ENCODE results near the gene ADAMTSL2.

- no peak for TF ChIP-seq YY1 (IDR thresholded peaks at IDR 0.05; ENCODE audit: low read depth)
- no peak for TF ChIP-seq MAX (IDR thresholded peaks at IDR 0.05)
- no peak for TF ChIP-seq FOXM1 (IDR thresholded peaks at IDR 0.05; ENCODE audit: borderline replicate concordance, low read depth)
- no peak for TF ChIP-seq CEBPB (IDR thresholded peaks at IDR 0.05)
- no peak for TF ChIP-seq REST (IDR thresholded peaks at IDR 0.05; ENCODE audit: low read depth)
- TF ChIP-seq RAD21 (IDR thresholded peaks at IDR 0.05; ENCODE audit: low read depth): no peak
- no peak for TF ChIP-seq CREB1 (IDR thresholded peaks at IDR 0.05; ENCODE audit: low read depth)
- no peak for TF ChIP-seq USF1 (IDR thresholded peaks at IDR 0.05)
- TF ChIP-seq EP300 (IDR thresholded peaks at IDR 0.05; ENCODE audit: borderline replicate concordance): no peak
- no peak for TF ChIP-seq ZBTB7A (IDR thresholded peaks at IDR 0.05; ENCODE audit: low read depth)
These were observed 40.9 kb downstream of the ADAMTSL2 start for GRCh38 chr9:133575186-133576030.
